Hematopoietic multipotent progenitor cell treated with erythropoietin and hydrocortisone succinate and interleukin-3 and kit ligand, for 15 days (in vitro differentiated cells): Measurements from ENCODE around the gene PCK2.

Experiments used
- DNase-seq: peaks from one replicate; pipeline ENCODE4 v3.0.0-alpha.2; 2015; ENCODE audit warnings: low spot score

The PCK2 gene

DNA sequence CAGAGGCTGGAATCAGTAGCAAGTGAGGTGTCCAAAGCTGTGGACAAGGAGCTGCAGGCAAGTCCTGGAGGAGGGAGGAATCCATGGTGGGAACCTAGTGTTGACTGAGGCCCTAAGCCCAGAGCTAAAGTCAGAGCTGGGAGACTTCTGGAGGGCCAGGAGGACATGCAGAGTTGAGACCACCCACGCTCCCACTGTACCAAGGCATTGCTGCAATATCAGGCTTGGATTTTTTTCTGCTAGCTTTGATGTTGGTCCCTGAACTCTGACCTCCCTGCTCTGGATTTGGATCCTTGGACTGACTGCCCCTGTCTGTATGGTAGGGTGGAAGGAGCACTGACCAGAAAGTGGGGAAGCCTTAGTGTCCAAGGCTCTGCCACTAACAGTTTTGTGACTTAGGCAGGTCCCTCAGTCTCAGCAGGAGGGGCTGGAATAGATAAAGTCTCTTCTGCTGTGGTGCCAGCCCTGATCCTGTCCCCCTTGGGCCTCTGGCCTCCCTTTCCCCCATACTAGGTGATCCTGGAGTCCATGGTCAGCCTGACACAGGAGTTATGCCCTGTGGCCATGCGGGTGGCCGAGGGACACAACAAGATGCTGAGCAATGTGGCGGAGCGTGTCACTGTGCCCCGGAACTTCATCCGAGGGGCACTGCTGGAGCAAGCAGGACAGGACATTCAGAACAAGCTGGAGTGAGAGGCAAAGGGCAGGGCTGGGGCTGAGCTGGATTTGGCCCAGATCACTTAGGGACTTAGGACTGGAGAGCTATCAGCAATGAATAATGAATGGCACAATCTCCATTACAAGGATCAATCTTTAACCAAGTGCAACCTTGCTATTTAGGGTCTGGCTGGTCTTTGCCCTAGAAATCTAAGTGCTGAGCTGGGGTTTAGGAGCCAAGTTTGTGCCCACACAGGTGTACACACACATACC is 32.9 kb upstream of the PCK2 start:
- DNase-seq, result no peak

DNA sequence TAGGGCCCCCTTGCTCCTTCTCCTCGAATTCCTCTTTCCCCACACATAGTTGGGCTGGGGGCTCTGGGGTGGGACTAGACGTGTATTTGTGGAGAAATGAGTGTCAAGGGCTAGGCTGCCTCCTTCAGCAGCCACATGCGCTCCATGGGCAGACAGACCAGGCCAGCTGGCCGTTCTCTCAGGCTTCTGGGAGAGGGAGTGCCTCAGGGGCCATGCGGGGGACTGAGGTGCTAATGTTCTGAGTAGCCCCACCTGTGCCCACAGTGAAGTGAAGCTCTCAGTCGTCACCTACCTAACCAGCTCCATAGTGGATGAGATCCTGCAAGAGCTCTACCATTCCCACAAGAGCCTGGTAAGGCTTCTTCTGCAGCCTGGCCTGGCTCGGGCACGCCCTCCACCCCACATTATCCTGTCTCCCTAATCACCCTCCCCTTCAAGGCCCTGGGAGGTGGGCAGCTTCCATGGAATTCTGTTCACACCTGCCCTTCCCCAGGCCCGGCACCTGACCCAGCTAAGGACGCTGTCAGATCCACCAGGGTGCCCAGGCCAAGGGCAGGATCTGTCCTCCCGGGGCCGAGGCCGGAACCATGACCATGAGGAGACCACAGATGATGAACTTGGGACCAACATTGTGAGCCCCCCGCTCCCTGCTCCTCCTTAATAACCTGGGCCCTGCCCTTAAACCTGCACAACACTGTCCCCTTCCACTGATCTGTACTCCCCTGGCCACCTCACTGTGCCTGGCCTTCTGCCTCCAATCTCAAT is 31.7 kb upstream of the PCK2 start:
- no peak for DNase-seq

GRCh38 chr14:24063263-24063836 is 30.8 kb upstream of the PCK2 start:
- DNase-seq, result no peak

DNA sequence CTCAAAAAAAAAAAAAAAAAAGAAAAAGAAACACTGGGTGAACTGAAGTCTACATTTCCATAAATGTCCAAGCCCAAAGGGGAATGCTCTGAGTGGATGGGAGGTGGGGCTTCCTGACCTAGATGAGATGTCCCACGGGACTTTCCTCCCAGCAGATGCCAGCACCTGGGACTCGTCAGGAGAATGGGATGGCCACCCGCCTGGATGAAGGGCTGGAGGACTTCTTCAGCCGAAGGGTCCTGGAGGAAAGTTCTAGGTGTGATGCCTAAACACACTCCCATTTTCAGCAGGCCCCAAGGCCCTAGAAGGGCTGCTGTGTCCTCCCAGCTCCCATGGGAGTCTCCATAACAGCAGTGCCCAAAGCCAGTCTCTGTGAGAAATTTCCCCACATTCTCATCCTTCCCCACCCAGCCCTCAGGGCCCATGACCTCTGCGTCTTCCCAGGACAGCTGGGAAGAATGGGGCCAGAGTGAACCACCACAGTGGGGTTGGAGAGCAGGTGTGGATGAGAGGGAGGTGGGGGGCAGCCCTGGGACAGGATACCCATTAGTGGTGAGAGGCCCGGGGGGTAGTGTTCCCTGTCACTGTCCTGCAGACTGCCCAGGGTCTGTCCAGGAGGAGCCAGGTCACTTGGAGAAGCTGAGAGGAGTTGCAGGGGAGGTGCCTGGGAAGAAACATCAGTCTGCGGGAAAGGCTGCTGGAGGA is 29.9 kb upstream of the PCK2 start:
- DNase-seq, result no peak

DNA sequence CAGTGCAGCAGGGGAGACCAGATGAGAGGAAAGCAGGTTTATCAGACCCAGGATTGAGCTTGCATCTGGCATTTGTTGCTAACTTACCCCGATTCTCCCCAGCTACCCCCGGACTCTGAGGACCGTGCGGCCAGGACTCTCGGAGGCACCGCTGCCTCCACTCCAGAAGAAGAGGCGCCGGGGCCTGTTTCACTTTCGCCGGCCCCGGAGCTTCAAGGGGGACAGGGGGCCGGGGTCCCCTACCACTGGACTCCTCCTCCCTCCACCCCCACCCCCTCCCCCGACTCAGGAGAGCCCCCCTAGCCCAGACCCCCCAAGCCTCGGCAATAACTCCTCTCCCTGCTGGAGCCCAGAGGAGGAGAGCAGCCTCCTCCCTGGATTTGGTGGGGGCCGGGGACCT is 29.3 kb upstream of the PCK2 start:
- no peak for DNase-seq

GRCh38 chr14:24065408-24065807 is 28.7 kb upstream of the PCK2 start:
- DNase-seq, result no peak

DNA sequence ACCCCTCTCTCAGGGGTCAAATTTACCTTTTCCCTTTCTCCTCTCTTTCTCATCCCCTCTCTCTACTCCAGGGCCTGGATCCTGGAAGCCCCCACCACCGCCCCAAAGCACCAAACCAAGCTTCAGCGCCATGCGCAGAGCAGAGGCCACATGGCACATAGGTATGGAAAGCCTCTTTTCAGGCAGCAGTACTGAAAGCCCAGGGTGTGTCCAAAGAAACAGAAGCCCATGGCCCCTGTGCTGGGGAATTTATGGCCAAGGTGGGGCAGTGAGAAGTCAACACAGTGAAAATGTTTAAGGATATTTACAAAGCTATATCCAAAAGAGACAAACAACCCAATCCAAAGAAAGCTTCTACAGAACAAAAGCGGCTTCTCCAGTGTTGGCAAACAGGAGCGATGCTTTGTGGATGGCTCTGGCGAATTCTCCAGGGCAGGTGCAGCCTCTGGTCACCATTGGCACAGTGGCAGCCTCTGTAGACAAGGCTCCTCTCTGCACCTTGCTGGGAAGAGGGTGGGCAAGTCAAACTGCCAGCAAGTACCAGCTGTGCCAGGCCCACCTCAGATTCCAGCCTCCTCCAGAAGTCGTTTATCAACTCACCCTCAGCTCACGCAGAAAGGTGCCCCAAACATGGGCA is 27.5 kb upstream of the PCK2 start:
- DNase-seq, result no peak

DNA sequence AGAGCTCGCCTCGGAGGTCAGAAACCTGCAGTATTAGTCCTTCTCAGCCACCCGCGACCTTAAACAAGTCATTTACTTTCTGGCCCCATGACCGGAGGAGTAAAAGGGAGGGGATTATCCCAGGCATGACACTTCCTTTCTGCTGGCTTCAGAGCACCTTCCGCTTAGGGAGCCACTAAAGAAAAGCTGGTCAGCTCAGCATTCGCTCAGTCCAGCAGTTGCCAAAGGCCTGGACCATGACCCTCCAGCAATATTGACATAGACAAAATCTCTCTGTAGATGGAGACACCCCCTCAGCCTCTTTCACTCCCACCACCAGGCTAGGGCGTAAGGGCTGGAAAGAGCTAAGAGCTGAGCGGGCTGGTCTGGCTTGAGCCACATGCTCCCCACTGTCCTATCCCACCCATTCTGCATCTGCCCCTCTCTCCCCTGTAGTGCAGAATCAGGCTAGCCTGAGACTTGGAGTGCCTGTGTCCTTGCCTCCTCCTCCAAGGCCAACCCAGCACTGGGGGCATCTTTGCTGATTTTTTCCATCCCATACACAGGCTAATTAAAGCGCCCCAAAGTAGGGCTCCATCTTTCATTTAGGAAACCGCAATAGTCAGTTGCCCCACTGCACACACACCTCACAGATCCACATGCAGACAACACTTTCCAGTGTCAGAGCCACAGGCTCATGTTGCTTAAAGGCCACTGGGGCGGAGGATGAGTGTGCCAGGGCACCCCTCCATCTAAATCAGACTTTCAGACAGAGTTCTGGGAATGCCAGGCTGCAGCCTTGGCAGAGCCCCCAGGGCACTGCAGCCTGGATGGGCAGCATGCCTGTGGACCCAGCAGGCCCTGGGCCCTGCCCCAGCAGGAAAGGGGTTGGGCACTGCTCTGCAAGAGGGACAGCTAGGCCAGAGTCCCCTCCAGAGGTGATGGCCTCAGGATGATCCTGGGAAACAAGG is 26.7 kb upstream of the PCK2 start:
- DNase-seq, result no peak

DNA sequence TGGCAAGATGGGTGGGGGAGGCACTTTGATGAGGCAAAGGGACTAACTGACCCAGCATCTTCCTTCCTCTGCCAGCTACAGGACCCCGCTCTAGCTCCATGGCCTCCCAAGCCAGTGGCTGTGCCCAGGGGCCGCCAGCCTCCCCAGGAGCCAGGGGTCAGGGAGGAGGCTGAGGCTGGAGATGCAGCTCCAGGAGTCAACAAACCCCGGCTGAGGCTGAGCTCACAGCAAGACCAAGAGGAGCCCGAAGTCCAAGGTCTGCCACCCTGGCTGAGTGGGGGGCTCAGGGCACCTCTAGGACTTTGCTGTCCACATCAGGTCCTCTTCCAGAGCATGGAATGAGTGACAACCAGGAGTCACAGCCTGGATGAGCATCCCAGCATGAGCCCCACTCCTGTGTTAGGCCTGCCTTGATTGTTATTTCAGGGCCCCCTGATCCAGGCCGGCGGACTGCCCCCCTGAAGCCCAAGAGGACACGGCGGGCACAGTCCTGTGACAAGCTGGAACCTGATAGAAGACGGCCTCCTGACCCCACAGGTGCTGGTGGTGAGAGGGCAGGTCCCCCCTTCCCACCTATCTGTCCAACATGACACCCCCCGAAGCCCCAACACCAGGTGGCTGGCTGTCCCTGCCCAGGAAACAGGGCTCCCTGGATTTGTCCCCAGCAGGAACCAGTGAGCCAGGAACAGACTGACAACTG is 25.2 kb upstream of the PCK2 start:
- no peak for DNase-seq

- no peak for DNase-seq
Measured at GRCh38 chr14:24069411-24069735, 24.7 kb upstream of the PCK2 start.

- DNase-seq, result no peak
Measured at GRCh38 chr14:24070285-24071143, 23.6 kb upstream of the PCK2 start.

DNA sequence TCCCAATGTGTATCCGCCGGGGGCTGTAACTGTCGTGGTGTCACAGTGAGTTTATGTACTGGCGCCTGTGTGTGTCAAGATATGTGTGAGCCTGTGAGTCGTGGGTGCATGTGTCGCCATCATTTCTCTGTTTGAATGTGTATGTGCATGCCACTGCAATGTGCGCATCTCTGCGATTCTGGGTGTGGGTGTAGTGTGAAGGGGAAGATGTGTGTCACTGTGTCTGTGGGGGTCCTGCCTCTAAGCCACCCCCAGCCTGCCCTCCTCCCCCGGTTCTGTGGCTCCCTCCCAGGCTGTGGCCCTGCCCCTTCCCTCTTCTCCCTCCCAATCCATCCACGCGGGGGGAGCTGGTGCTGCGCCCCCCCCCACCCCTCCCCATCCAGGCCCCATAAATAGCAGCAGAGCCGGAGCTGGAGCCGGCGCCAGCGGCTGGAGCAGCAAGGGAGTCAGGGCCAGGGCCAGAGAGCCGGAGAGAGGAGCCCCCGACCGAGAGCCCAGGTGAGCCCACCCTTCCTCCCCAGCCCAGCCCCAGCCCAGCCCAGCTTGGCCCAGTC is 22.9 kb upstream of the PCK2 start, which contains the start of gene CPNE6:
TSS of gene CPNE6 (plus strand) at position 419 of the 554 bp plus-strand sequence. CDS start 1,375 bp downstream, outside the sequence.
- DNase-seq, result no peak

DNA sequence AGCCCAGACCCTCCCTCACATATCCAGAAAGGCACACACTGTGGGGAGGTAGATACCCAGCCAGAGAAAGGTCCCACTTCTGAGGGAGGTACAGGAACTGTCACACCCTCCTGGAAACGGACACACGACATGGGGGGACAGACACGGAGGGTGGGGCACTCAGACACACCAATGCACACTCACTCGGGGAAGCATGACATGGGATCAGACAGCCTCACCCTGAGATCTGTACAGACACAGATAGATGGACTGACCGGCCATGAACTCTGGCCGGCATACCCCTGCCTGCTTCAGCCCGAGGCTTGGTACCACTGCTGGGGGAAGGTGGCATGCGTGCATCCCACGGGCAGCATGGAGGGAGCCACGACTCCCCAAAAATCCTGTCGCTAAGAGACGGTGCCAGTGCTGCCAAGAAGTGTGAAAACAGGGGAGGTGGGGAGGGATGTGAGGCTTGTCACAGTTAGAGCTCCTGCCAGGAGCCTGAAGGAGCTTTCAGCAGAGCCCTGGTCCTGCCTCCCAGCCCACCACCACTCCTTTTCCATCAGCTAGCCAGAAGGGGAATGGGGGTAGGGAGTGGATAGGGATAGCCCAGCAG is 22.2 kb upstream of the PCK2 start:
- no peak for DNase-seq

- DNase-seq, result no peak
Measured at GRCh38 chr14:24072436-24072835, 21.7 kb upstream of the PCK2 start.

GRCh38 chr14:24072881-24073877 is 20.9 kb upstream of the PCK2 start:
- DNase-seq, result no peak

DNA sequence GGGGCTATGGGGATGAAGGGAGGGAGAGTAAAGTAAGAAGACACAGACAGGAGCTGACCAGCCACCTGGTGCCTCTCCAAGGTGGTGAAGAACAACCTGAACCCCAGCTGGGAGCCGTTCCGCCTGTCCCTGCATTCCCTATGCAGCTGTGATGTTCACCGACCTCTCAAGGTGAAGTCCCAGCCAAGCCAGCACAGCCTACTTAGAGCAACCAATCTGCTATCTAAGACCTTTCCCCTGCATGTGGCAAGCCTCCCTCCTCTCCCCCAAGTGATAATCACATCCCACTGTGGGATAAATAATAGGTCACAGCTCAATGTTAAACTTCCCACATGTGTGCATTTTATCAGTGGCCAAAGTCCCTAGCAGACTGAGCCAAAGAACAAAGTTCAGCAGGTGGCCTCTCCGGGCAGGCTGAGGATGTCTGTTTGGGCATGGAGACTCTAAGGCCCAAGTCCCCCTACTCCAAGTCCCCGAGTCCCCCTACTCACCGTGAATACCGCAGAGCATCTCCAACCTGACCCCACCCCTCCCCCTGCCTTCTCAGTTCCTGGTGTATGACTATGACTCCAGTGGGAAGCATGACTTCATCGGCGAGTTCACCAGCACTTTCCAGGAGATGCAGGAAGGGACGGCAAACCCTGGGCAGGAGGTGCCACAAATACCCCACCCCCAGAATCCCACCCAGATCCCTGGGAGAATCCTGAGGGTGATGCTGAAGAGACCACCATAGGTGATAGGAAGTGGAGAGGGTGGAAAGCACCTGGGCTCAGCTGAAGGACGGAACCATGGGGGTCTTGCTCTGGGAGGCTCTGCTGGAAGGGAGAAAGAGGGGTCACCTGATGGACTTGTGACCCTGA is 19.3 kb upstream of the PCK2 start:
- DNase-seq, result no peak
